Activated T-cell treated with anti-CD3 and anti-CD28 coated beads for 4 hours (primary cell): ENCODE measurements around the gene MDP1.

Experiments used
- DNase-seq: peaks from one replicate; pipeline ENCODE4 v3.0.0-alpha.2; 2020

The MDP1 gene

GRCh38 chr14:24195186-24196070, 20.4 kb downstream of the MDP1 start, which contains the start of gene TM9SF1:
Gene TM9SF1, minus strand, starts transcription at chr14:24195441. Its CDS starts 422 bp downstream, at chr14:24195019.
- peak; percentile 79 for DNase-seq

GRCh38 chr14:24194873-24195185, 21.0 kb downstream of the MDP1 start:
- no peak for DNase-seq

- no peak for DNase-seq
Measured at GRCh38 chr14:24194186-24194872, 21.5 kb downstream of the MDP1 start.

- no peak for DNase-seq
Measured at GRCh38 chr14:24192933-24193332, 22.9 kb downstream of the MDP1 start.

- no peak for DNase-seq
Measured at GRCh38 chr14:24190416-24190815, 25.4 kb downstream of the MDP1 start.

GRCh38 chr14:24189460-24189859, 26.4 kb downstream of the MDP1 start:
- DNase-seq, result no peak

DNA sequence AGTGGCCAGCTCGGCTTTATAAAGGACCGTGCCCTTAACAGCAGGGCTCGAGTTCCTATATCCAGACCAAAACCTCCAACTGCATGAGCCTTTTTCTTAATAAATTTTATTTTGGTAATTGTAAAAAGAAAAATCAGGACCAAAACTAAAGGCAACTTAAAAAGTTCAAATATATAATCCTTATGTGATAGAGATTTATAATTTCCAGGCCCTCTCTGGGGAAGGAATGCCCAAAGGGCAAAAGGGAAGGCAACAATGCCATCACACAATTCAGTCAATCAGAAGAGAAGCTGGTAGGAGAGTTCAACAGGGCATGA, 26.8 kb downstream of the MDP1 start:
- no peak for DNase-seq

DNA sequence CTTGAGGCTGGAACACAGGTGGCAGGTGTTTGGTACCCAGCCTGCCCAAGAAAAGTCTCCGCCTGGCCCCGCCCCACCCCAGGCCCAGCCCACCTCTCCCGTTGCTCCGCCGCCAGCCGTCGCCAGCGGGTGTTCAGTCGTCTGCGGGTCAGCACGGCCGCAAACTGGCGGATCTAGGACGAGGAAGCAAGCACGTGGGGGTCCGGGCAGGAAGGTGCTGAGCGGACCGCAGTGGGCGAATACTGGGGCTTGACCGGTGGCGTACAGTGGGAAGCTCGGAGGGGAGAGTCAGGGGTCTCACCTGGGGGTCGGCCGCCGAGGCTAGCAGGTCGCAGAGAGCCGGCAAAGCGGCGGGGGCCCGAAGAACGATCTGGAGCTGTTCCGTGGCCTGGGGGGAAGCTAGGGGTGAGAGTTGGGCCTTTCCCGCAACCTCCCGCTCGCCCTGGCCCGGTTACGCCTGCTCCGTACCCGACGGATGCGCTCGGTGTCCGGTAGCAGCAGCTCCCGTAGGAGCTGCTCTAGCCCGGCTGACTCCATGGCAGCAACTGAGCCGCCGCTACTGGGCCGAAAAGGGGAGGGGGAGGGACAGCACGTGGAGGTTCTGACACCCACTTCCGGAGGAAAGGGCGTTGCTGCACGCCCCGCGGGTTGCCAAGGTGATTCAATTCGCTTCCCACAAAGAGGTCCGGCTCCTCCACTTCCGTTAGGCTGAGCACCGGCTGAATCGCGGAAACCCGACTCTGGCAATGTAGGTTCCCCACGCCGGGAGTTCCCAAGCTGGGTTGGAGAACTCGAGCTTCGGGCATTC, 27.4 kb downstream of the MDP1 start, which contains the start of gene IPO4:
Gene IPO4, minus strand, starts transcription at position 566 of the 808 bp plus-strand sequence. Its CDS starts 29 bp downstream, at position 537.
- peak; percentile 92 for DNase-seq

GRCh38 chr14:24187539-24187915, 28.3 kb downstream of the MDP1 start:
- no peak for DNase-seq

DNA sequence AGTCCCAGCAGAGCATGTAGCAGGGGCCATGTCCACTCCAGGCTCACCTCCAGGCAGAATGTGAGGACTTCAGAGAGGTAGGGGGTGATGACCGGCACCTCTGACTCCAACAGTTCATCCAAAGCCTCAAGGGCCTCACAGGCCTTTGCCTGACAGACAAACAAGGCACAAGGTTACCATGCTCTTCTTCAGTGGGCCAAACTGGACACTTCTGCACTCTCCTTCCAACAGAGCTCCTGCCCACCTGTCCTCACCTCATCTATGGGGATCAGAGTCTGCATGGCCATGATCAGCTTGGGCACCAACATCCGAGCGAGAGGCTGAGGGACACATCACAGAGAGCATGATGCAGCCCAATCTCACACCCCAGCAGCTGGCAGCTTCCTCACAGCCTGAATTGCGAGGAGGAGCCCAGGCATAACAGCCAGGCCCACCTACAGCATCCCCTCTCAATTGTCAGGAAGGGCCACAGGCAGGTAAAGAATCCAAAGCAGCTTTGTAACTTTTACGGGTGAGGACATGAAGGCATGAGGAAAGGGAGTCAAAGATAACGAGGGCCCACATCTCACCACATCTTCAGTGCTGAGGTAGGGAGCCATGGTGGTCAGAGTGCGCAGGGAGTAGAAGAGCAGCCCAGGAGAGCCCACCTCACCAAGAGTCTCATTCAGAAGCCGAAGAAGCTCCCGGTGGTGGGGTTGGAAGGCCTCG, 28.9 kb downstream of the MDP1 start:
- no peak for DNase-seq

DNA sequence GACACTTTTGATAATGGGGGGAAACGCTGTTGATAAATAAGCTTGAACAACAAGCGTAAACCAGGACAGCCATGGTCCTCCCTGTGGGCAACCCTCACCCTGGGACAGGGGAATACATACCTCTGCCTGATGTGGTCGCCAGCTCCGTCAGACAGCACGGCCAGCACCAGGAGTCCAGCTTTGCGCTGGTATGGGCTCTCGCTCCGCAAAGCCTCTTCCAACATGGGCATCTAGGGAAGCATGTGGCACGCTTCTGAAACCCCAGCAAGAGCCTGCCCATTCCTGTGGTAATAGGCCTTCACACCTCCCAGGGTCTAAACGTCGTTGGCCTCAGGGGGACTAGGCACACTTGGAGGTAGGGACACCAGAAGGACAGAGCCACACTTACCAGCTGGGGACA, 30.1 kb downstream of the MDP1 start:
- no peak for DNase-seq

DNA sequence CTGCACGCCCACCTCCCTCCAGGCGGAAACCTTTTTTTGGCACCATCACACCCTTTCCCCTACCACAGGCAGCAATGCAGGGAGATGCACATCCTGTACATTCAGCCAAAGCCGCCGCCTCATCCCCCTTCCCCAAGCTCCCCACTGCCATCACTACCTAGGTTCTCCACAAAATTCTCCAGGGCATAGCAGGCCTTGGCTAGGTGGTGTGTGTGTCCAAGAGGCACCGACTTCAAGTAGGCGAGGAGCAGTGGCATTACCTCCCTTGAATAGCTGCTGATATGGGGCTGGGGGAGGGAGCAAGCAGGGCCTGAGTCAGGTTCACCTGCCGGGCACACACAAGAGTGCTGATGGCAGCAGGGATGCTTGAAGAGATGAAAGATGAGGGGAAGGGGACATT, 30.8 kb downstream of the MDP1 start:
- DNase-seq, result no peak

DNA sequence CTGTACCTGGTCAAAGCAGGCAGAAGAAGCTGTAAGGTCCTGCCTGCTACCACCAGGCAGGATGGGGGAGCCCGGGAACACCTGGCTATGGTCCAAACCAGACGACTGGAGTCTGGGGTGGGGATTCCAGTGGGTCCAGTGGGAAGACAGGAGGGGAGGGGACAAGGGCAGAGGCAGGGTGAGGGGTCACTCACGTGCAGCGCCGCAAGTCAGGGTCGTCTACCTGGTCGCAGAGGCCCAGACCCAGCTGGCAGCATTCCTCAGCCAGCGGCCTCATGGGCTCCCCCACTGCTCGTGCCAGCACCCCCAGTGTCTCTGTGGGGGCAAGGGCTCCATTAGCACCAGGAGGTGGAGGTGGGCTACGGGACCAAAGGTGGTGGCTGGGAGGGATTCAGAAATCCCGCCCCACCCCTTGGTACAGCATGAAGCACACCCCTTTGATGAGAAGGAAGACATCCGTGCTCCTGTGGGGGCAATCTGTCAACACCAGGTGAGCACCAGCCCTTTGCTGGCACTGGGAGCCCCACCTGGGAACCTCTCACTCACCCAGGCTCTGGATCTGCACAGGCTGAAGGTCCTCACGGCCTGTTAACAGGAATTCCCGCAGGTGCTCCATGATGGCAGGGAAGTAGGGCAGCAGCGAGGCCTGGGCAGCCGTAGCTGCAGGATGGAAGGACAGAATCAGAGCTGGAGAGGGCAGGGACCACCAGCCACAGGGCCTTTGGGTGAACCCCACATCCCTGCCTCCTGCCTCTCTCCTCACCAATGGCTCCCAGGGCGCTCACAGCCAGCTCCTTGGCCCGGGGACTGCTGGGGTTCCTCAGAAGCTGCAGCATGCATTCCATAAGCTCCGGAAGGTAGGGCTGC, 31.5 kb downstream of the MDP1 start:
- DNase-seq, result no peak

- DNase-seq, result no peak
Measured at GRCh38 chr14:24183014-24183481, 32.8 kb downstream of the MDP1 start.

DNA sequence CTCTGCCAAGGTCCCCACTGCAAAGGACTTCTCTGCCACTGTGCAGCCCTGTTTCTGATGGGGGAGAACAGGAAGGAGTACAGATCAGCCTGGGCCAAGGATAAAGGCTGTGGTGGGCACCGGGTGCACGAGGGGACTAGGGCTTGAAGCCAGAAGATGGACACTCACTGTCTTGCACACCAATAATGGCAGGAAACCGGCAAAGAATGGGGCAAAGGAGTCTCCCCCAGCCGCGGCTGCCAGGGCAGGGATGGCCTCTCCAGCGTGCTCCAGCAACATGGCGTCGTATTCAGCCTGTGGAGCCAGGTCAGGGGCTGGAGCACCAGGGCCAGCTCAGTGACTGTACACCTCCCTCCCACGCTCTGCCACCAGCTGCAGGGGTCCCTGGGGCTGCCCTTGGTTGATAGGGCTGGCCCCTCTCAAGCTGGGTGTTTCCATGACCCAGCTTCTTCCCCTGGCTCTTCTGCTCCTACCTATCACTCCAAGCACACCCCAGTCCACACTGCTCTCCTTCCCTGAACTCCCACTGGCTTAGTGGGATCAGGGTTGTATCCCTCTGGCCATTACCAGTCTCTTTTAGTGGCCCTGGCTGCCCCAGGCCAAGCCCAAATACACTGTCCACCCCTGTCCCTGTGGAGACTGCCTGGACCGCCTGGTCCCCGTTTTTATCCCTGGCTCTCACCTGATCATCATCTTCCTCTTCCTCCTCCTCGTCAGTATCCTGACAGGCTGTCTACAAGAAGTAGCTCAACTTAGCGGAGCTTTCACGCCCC, 33.6 kb downstream of the MDP1 start:
- DNase-seq, result no peak

GRCh38 chr14:24181371-24182077, 34.3 kb downstream of the MDP1 start:
- DNase-seq, result no peak

DNA sequence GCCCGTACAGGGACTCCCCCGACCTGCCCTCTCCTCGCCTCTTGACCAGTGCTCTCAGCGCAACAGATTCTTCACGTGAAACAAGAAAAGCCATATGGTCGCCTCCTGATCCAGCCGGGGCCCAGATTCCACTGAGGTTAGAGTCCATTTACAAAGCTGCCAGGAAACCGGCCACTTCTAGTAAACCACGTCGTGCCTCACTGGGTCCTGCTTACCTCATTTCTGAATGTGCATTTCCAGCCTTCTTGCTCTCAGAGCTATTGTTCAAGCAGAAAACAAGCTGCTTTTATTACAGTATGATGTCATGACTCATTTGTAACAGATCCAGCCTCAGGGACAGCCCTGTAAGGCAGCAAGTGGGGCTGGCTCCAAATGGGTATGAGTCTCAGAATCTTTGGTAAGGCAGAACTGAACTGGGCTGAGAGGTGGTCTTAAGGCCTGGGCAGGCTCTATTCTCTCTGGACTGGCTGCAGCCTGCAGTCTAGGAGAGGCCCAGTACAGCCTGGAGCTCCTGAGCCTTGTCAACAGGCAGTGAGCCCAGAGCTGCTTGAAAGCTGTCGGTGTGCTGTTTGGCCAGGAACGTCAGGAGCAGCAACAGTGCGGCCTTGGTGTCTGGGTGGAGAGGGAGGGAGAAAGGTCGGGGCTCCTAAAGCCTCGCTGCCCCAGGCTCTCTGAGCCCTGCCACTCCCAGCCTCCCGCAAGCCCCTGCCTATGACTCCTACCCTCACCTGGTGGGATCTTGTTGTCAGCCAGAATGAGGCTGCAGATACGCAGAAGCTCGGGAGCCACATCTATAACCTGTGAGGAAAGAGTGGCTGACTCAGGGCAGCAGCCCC, 35.7 kb downstream of the MDP1 start:
- DNase-seq, result no peak

DNA sequence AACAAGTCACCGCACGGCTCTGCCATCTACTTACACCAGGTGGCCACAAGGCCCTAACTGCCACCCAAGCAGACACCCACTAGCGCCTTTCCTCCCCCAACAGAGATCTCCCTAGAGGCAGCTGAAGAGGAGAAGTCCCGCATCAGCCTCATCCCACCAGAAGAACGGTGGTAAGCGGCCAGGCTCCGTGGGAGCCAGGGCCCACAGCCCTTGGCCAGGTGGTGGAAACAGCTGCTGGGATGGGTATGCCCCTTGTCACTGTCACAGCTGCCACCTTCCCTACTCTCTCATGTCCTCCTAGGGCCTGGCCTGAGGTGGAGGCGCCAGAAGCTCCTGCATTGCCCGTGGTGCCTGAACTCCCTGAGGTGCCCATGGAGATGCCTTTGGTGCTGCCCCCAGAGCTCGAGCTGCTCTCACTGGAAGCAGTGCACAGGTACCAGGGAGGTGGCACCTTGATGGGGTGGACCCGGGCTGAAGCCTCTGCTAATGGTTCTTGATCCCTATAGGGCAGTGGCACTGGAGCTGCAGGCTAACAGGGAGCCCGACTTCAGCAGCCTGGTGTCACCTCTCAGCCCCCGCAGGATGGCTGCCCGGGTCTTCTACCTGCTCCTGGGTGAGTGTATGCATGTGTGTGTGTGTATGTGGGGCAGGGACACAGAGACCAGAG, 36.4 kb downstream of the MDP1 start:
- no peak for DNase-seq
